Right atrium auricular region (tissue), 2 donors: ENCODE results near the gene KIF13A. TPM values are rescaled to one million over a fixed set of nuclear protein-coding genes. Genes with fewer than 3 reads are reported as not detected.

ENCODE experiments used
- DNase-seq: peaks from one replicate; pipeline ENCODE4 v3.0.0-alpha.2; 2019; ENCODE audit warnings: low spot score
- H3K27ac ChIP-seq, 2 donors: fragments of 200-600 bp; sonication (generic); 1 replicate in 1 of 2; 2 replicates in 1 of 2; pipeline ENCODE4 v1.5.1; 2016 to 2019
- H3K27me3 ChIP-seq, 2 donors: fragments of 200-600 bp; sonication (generic); one replicate each; pipeline versions ENCODE4 v1.5.1 to v1.6.0; 2017 to 2019
- H3K36me3 ChIP-seq: fragments of 200-600 bp; sonication (generic); one replicate; pipeline ENCODE4 v1.5.1; 2016
- H3K4me1 ChIP-seq, 2 donors: fragments of 200-600 bp; sonication (generic); one replicate each; pipeline versions ENCODE4 v1.5.1 to v1.6.0; 2017 to 2019
- H3K4me3 ChIP-seq, 2 donors: fragments of 200-600 bp; sonication (generic); 1 replicate in 1 of 2; 2 replicates in 1 of 2; pipeline ENCODE4 v1.5.1; 2017 to 2019; ENCODE audit warnings: mild to moderate bottlenecking in 1 of 2, moderate library complexity in 1 of 2
- H3K9me3 ChIP-seq, 2 donors: fragments of 200-600 bp; sonication (generic); one replicate each; pipeline ENCODE4 v1.5.1; 2019
- CTCF ChIP-seq, 2 donors: fragments of 200-600 bp; sonication (generic); IDR thresholded peaks; one replicate each; pipeline ENCODE4 v1.5.1; 2019; ENCODE audit warnings: antibody characterized with exemption in 2 of 2
- total RNA-seq, 2 donors: library from RNA; depleted of rRNA; stranded (reverse); fragments of >200 nt; gene quantifications; one replicate each; pipeline ENCODE4 v1.1.0, GENCODE V29; 2016

The KIF13A gene
- total RNA-seq, 2 donors from 2014 or later = 56.6 to 68.3 TPM

GRCh38 chr6:17995414-17995813 is 8.0 kb upstream of the KIF13A start:
- no peaks in the 10 kb centered on the region for H3K27me3 ChIP-seq
- H3K36me3 ChIP-seq = no peaks in the 10 kb centered on the region
- no peak overlapping the region for H3K27ac ChIP-seq
- H3K4me1 ChIP-seq = no peaks in the 10 kb centered on the region
- no peaks in the 10 kb centered on the region for H3K9me3 ChIP-seq
- TF ChIP-seq CTCF (IDR thresholded peaks at IDR 0.05) = no peak
- no peak overlapping the region for H3K4me3 ChIP-seq
- DNase-seq = no peak

- H3K4me1 ChIP-seq = no peaks in the 10 kb centered on the region
- H3K27me3 ChIP-seq = no peaks in the 10 kb centered on the region
- no peaks in the 10 kb centered on the region for H3K9me3 ChIP-seq
- H3K27ac ChIP-seq = no peak overlapping the region
- H3K36me3 ChIP-seq = no peaks in the 10 kb centered on the region
- no peak for TF ChIP-seq CTCF (IDR thresholded peaks at IDR 0.05)
- DNase-seq = no peak
- H3K4me3 ChIP-seq = no peak overlapping the region
These were observed 6.6 kb upstream of the KIF13A start for GRCh38 chr6:17994019-17994418.

GRCh38 chr6:17988422-17988944 is 1.0 kb upstream of the KIF13A start:
- peak; percentile 56 for DNase-seq
- no peak for TF ChIP-seq CTCF (IDR thresholded peaks at IDR 0.05)
- Histone ChIP-seq H3K4me3 (peak overlapping the region; percentile 76 to 78), H3K36me3 (no peaks in the 10 kb centered on the region), H3K27me3 (no peaks in the 10 kb centered on the region), H3K9me3 (no peaks in the 10 kb centered on the region), H3K27ac (peak overlapping the region; percentile 90 to 95), H3K4me1 (peaks cover 0 to 31% of the 10 kb centered on the region in 2 donors)

GRCh38 chr6:17987697-17988421 is 424 bp upstream of the KIF13A start:
- H3K4me1 ChIP-seq = peaks cover 0 to 34% of the 10 kb centered on the region in 2 donors
- TF ChIP-seq CTCF (IDR thresholded peaks at IDR 0.05) = peak in 1 of 2 donors; percentile 38

GRCh38 chr6:17986656-17987446 is 584 bp downstream of the KIF13A start:
- no peaks in the 10 kb centered on the region for H3K36me3 ChIP-seq
- H3K27me3 ChIP-seq = no peaks in the 10 kb centered on the region
- peak overlapping the region; percentile 55 to 70 for H3K4me3 ChIP-seq
- H3K4me1 ChIP-seq = peaks cover 0 to 34% of the 10 kb centered on the region in 2 donors
- peak overlapping the region; percentile 84 to 91 for H3K27ac ChIP-seq
- no peak for TF ChIP-seq CTCF (IDR thresholded peaks at IDR 0.05)
- peak; percentile 77 for DNase-seq
- H3K9me3 ChIP-seq = no peaks in the 10 kb centered on the region

More at GRCh38 chr6:17987697-17988421, 424 bp upstream of the KIF13A start:
- no peaks in the 10 kb centered on the region for H3K36me3 ChIP-seq
- H3K27ac ChIP-seq = peak overlapping the region; percentile 90 to 95
- H3K27me3 ChIP-seq = no peaks in the 10 kb centered on the region
- no peaks in the 10 kb centered on the region for H3K9me3 ChIP-seq
- DNase-seq = peak; percentile 81
- H3K4me3 ChIP-seq = peak overlapping the region; percentile 76 to 78
